GM18508 (cell line): ENCODE results near the gene FREY1.
"Not testable (repeated sequence)": the region's sequence is repeated elsewhere in the genome, so short reads cannot be mapped to it uniquely, and the experiment has no call there.

Experiments
- ATAC-seq: cut with Tn5 transposase; IDR thresholded peaks from one replicate; pipeline ENCODE4 v1.9.1; 2021; ENCODE audit warnings: moderate number of reproducible peaks; ENCODE audit not compliant: insufficient read depth, unreplicated experiment

The FREY1 gene

DNA sequence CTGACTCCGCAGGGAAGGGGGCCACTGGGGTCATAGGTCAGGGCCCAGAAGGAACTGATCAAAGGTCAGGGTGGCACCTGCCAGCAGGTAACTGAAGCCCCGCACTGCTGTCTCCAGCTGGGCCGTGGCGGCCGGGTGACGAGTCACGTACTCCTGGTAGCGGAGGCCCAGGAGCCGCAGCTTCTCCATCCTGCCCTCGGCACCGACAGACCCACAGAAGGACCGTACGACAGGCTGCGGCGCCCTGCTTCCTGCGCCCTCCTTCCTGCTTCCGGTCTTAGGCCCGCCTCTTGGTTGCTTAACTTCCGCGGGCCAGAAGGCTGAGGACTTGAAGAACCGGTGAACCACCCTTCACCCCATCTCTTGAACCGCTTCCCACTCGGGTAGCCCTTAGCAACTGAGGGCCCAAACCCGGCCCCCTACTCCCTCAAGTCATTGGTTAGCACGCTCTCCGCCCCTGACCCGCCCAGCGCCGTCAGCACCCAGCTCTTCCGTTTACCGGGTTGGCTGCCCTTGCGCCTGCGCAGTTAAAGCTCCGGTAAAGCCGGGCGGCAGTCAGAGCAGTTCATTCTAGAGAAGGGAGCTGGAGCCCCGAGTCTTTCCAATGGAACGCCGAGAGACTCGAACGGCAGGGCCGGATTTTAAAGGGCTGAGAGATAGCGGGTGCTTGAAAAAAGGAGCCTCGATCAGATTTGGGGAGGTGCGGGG is 10.7 kb upstream of the FREY1 start, which contains the start of gene PEX16:
TSS of gene PEX16 (minus strand) at position 255 of the 708 bp plus-strand sequence. CDS start at position 189, 66 bp downstream.
- ATAC-seq, result peak; percentile 81

DNA sequence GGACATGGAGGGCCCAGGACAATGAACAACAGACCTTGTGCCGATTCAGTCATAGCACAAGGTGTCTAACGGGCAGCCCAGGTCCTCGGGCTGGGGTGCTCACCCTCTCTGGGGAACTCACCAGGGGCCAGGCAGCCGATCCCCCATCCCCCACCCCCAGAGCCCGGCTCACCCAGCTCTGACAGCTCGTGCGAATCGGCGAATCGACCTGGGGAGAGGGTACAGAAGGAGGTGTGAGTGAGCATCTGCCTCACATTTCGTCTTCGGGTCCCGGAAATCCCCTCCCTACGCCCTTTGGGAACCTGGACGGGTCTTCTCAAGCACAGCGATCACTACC is 10.2 kb upstream of the FREY1 start:
- ATAC-seq, result no peak

DNA sequence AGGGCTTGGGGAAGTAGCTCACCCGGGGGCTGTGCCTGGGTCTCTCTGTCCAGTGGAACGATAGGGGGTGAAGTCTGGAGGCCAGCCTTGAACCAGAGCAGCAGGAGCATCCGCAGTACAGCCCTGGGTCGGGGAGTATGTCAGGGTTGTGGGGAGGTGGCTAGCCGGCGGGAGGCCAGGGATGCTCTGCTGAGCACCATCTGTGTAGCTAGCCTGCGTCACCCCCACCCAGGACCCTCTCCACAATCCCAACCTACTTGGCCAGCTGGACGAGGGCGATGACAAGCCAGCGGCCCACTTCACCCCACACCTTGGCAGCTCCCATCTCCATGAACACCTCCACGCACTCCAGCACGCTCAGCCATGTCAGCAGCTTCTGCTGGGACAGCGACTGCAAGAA is 8.4 kb upstream of the FREY1 start:
- no peak for ATAC-seq

DNA sequence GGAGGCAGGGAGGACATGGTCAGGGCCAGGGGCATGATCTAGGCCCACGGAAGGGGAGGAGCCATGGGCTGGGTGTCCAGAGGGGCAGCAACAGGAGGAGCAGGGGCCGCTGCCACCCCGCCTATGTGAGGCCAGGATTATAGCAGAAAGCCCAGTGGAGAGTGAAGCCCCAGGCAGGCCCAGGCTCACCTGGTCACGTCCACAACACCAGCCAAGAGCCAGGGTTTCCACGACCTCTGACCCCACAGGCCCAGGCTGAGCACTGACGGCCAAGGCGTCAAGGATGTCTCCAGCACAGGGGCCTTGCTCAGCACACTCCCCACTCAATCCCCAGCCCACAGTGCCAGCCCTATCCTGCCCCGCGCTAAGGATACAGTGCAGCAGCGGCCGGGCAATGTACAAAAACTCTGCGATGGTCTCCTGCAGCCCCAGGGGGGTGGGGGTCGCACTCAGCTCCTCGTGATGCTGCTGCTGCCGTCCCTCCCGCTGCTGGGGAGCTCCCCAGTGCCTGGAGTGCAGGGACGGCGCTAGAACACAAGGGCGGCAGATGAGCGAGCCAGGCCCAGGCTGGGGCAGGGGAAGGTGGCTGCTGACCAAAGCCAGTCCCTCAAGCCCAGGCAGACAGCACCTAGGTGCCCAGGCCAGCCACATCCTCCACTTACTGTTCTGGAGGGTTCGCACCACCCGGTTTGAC is 7.0 kb upstream of the FREY1 start:
- no peak for ATAC-seq

DNA sequence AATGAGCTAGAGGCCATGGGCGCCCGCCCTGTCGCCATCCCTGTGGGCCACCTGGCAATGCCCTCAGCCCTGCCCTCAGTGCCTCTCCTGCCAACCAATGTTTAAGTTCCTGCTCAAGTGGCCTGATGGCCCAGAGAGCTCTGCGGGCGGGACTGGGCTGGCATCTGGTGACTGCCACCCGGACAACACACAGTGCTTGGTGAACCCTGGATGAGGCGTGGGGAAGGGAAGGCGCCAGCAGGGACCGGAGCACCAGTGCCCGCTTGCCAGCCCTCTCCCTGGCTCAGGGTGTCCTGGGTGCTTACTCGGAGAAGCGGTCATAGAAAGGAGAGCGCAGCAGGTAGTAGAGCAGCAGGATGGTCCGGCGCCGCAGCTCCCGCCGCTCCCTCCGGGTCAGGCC is 6.4 kb upstream of the FREY1 start:
- ATAC-seq, result no peak

DNA sequence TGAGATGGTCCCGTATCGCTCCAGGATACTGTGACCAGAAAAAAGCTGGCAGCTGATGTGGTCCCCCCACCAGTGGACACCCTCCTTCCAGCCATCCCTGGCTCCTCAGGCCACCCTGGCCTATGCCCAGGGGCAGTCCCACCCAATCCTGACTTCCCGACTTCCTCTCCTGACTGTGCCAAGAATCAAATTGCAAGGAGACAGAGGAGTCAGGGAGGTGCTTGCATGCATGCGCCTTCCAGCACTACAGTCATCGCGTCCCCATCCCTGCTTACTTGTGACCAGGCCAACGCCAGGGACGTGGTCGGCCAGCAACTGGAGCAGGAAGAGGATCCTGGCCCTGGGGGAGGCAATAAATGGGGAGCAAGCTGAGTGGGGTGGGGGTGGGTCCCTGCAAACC is 3.6 kb upstream of the FREY1 start:
- no peak for ATAC-seq

DNA sequence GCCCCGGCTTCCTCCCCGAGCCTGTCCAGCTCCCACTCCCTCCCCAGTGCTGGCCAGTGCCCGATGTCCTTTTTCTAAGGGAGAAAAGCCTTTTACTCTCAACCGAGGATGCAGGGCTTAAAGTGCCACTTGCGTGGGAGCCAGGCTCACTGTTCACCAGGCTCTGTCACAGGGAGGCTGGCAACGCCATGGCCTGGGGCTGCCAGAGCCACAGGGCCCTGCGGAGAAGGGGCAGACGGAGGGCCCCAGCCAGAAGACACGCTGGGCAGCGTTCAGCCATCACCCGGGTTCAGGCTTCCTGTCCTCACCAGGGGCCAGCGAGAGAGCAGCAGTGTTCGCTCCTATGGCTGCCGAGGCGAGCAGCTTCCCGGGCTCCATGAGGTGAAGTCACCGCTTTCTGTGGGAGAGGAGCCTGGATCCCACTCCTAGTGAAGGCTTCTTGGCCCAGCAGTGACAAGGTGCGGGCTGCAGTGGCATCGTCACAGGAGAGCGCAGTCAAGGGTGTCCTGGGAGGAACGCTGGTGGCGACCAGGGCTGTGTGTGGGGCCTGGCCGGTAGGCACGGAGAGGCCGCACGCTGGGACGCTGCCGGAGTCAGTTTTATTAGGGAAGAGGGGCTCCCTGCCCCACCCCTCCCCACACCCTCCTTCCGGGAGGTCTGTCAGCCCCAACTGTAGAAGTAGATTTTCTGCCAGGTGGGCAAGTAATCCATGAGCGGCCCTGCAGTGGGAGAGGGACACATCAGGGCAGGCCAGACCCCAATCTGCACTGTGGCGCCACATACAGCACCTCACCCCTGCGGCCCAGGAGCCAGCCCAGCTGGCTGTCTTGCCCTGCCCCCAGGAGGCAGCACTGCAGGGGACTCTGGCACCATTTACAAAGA is 2.8 kb upstream of the FREY1 start:
- no peak for ATAC-seq

DNA sequence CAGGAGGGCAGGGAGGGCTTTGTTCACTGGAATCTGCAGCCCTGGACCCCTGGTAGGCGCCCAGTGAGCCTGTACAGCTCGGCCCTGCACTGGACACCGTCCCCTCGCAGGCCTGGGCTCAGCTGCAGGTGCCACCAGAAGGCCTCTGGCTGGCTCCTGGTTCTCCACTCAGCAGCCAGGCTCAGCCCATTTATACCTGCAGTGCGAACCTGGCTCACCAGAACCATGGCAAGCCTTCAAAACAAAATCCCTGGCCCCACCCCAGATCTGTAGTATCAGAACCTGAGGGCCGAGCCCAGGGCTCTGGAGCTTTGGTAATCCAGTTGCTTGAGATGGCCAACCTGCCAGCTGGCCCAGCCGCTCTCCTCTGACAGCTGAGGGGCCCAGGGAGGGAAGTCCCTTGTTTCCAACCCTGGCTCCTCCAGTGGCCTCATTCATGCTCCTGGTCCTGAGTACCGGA is 870 bp upstream of the FREY1 start:
- no peak for ATAC-seq

DNA sequence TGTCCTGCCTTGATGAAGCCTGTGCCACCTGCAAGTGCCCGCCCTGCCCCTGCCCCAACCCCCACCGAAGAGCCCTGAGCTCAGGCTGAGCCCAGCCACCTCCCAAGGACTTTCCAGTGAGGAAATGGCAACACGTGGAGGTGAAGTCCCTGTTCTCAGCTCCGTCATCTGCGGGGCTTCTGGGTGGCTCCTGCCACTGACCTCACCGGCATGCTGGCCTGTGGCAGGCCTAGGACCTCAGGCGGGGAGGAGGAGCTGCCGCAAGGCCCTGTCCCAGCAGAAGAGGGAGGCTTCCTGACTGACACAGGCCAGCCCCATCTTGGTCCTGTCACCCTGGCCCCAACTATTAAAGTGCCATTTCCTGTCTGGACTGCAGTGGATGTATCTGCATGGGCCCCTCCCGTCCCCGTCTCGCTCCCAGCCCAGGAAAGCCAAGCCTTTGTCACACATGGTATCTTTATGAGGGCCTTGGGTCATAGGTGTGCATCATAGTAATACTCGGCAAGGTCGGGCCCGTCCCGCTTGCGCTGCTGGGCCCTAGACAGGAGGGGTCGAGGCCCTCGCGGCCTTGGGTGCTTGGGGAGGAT is 882 bp downstream of the FREY1 start:
- no peak for ATAC-seq

DNA sequence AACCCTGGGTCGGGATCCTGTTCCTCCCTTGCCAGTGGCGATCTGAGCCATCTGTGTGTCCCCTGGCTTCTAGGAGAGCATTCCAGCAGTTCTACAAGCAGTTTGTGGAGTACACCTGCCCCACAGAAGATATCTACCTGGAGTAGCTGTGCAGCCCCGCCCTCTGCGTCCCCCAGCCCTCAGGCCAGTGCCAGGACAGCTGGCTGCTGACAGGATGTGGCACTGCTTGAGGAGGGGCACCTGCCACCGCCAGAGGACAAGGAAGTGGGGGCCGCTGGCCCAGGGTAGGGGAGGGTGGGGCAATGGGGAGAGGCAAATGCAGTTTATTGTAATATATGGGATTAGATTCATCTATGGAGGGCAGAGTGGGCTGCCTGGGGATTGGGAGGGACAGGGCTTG is 1.5 kb downstream of the FREY1 start:
- not testable (repeated sequence) for ATAC-seq

DNA sequence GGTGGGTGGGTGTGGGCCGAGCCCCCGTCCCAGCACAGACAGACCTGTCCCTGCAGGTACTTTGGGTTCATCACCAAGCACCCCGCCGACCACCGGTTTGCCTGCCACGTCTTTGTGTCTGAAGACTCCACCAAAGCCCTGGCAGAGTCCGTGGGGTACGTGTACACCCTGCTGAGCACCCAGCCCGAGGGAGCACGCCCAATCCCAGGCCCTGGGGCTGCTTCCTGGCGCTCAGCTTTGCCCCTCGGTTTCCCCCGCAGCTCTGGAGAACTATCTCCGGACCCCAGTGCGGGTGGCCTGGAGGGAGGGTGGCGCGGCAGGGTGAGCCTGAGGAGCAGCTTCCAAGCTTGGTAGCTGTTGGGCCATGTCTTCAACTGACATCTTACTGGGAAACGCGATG is 2.0 kb downstream of the FREY1 start:
- ATAC-seq, result no peak

DNA sequence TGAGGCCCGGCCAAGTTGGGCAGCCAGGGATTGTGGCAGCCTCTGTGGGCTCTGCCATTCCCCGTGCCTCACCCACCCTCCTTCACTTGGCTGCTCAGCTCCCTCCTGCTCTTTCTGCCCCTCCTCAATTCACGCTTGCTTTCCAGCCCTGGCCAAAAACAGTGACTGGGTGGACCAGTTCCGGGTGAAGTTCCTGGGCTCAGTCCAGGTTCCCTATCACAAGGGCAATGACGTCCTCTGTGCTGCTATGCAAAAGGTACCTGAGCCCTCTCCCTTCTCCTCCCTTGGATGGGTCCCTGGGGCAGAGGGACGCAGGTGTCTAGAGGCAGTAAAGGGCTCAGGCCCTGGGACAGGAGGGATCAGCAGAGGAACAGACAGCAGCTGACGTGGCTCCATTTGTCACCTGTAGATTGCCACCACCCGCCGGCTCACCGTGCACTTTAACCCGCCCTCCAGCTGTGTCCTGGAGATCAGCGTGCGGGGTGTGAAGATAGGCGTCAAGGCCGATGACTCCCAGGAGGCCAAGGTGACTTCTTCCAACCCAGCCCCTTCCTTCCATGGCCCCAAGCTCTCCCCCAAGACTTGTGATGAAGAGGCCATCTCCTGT is 2.7 kb downstream of the FREY1 start:
- no peak for ATAC-seq

DNA sequence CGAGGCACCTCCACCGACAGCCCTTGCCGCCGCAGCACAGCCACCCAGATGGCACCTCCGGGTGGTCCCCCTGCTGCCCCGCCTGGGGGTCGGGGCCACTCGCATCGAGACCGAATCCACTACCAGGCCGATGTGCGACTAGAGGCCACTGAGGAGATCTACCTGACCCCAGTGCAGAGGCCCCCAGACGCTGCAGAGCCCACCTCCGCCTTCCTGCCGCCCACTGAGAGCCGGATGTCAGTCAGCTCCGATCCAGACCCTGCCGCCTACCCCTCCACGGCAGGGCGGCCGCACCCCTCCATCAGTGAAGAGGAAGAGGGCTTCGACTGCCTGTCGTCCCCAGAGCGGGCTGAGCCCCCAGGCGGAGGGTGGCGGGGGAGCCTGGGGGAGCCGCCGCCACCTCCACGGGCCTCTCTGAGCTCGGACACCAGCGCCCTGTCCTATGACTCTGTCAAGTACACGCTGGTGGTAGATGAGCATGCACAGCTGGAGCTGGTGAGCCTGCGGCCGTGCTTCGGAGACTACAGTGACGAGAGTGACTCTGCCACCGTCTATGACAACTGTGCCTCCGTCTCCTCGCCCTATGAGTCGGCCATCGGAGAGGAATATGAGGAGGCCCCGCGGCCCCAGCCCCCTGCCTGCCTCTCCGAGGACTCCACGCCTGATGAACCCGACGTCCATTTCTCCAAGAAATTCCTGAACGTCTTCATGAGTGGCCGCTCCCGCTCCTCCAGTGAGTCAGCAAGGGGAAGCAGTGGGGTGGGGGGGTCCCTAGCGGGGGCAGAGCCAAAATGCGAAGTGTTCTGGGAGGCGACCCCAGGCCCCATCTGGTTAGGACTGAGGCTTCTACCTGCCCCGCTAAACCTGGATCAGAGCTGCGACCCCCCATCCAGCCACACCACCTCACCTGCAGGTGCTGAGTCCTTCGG is 4.4 kb downstream of the FREY1 start:
- ATAC-seq, result no peak

DNA sequence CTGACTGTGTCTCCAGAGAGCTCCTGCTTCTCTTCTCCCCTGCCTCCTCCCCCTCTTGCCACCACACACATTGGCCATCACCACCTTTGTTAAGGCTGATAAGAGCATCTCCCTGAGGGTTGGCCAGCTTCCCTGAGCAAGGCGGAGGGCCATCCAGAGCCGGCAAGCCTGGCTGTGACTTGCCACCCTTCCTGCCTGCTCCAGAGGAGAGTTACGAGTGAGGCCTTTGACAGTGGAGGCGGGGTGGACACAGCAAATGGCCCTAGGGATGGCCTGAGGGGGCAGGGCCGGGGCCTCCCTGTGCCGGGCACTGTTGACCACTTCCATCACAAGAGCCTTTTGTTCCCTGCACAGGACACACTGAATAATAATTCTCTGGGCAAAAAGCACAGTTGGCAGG is 5.4 kb downstream of the FREY1 start:
- ATAC-seq, result no peak

DNA sequence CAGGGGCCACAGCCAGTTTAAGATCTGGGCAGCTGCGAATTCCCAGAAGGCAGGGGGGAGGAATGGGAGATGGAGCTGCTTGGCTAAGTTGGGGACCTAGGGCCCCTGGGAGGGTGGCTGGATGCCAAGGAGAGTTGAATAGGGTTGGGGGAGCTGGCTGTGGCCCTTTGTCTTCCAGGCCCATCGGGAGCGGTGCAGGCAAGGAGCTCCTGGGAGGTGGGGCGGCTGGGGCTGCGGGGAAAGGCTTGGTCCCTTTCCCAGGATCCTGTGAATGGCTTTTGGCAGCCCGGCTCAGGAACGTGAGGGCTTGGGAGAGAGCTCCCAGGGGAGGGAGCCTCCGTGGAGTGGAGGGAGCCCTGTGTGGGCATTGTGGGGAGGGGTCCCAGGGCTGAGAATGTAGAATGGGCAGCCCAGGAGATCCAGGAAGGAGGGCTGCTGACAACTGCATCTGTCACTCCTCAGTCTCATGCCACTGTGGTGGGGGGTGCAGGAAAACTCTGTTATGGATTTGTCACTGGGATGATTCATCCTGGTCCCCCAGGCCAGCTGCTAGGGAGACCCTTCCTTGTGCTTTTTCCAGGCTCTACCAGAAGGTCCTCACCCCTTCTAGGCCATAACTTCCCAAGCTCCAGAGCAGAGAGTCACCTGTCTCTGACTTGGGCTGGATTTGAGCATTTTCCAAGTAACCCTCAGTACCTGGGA is 6.0 kb downstream of the FREY1 start:
- no peak for ATAC-seq

DNA sequence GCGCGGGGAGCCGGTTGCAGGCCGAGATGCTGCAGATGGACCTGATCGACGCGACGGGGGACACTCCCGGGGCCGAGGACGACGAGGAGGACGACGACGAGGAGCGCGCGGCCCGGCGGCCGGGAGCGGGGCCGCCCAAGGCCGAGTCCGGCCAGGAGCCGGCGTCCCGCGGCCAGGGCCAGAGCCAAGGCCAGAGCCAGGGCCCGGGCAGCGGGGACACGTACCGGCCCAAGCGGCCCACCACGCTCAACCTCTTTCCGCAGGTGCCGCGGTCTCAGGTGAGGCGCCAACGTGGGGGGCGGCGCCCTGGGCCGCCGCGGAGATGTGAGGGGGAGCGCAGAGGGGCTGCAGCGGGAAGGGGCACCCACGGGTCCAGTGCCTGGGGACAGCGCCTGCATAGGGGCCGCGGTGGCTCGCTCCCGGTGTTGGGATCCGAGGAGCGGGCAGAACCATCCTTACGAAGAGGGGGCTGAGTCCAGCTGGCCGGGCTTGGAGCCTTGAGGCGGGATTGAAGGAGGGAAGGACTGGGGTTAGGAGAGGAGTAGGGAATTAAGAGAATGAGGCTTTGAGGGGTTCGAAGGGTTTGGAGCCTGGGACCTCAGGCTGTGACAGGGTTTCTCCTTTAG is 6.8 kb downstream of the FREY1 start:
- ATAC-seq, result not testable (repeated sequence)

DNA sequence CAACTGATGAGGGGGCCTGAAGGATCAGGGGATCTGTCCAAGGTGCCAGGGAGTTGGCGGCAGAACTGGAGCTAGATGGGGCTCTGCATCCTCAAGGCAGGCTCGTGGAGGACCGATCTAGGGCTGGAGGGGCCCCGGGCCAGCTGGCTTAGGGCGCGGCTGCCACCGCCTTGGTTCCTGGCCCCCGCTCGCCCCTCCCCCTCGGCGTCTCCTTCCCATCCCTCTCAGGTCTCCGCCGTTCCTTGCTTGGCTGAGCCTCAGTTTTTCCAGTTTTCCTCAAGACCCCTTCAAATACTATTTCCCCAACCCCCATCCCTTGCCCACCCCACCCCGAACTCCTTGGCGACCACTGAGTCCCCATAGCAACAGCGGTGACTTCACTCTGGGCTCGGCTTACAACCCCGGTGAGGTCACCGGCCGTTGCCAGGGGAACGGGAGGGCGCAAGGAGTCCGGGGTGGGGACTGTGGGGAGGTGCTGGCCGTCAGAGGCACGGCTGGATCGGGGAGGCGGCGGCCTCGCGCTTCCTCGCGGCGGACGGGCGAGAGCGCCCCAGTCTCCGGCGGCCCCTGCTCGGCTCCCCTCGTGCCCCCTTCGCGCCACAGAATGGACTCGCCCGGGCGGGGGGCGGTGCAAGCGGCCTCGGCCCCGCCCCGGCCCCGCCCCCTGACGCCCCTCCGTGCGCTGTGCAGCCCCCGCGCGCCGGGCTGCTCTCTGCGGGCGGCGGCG is 7.5 kb downstream of the FREY1 start:
- no peak for ATAC-seq

DNA sequence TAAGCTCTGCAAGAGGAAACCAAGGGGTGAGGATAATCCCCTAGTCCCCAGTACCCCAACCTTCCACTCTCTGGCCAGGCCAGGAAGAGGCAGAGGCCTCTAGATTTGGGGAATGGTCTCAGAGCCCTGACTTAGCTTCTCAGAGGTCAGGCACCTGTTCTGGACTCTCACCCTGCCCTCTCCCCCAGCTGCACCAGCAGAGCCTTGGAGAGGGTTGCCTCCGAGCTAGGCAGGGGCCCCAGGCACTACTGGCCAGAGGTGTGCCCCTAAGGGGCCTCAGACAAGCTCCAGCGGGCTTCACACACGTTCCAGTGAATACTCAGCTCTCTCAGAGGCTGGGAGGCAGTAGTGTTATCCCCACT is 8.0 kb downstream of the FREY1 start:
- ATAC-seq, result no peak
